HG03103 (cell line): Measurements from ENCODE around the gene ZNF816.
"Not testable (repeated sequence)": the region's sequence is repeated elsewhere in the genome, so short reads cannot be mapped to it uniquely, and the experiment has no call there.

Experiments
- ATAC-seq: cut with Tn5 transposase; IDR thresholded peaks from one replicate; pipeline ENCODE4 v1.9.1; 2021; ENCODE audit warnings: low read depth; ENCODE audit not compliant: unreplicated experiment

ZNF816 gene

DNA sequence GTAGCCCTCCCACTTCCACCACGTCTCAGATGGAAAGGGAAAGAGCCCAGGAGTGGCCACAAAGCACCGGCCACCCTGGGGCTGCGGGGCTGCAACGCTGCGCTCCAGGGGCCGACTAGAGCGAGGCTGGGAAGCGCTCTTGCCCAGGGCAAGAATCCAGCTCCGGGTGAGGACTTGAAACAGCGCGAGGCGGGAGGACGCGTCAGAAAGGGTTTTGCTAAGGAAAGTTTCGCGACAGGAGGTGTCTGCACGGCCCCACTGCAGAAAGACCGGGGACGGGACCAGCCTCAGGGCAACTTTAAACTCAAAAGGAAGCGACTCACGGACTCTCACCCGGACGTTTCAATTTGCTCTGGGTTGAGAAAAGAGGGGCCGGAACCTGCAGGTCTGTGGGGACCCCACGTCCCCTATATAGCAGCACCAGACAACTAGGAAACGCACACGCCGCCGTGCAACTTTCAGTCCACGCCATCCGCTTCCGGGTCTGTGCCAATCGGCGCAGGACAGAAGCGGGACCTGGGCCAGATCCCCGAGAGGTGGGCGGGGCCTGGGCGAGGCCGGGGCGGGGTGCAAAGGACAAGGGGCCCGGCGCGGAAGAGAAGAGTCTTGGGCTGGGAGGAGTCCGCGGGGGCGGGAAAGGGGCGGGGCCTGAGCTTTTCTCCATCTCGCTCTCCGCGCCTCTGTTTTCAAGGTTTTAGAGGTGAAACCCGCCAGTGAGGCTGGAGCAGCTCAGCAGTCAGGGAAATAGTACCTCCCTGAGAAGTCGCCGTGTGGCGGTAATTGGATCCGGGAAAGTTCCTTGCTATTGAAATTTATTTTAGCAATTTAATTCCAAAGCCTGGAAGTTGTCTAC is at the start of gene ZNF816:
ZNF816 (minus strand) TSS at position 488 of the 853 bp plus-strand sequence. CDS start 6,792 bp downstream, outside the sequence.
- ATAC-seq: peak; percentile 93

DNA sequence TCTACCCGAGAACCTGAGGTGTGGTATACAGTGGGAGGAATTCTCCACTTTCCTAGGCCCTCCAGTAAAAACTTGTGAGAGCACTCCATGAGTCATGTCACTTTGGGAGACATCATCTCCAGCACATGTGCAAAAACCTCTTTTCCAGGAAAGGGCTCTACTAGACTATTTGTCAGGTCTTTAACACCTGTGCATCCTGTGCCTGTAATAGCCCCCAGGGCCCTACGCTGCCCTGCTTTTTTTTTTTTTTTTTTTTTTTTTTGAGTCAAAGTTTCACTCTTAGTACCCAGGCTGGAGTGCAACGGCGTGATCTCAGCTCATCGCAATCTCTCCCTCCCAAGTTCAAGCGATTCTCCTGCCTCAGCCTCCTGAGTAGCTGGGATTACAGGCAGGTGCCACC is 49.3 kb upstream of the ZNF816 start:
- ATAC-seq: no peak

- no peak for ATAC-seq
Observed at GRCh38 chr19:53010494-53010893, 47.8 kb upstream of the ZNF816 start.

- no peak for ATAC-seq
Observed at GRCh38 chr19:53008061-53008778, 45.5 kb upstream of the ZNF816 start.

DNA sequence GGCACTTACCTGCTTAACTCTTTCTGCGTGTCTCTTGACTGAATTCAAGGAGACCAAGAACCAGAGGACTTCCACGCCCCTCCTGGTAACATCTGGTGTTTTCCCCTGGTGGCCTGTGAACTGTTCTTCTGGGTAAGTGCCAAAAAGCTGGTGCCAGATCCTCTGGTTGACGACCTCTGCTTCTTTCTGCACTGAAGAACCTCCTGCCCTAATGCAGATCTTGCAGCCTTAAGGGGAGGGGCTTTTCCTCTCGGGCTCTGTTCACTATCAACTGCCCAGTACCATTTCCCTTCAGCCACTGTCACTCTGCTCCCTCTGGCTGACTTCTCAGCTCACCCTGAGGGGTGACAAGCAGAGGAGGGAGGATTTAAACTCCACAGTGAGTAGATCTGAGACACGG is 44.9 kb upstream of the ZNF816 start:
- no peak for ATAC-seq

DNA sequence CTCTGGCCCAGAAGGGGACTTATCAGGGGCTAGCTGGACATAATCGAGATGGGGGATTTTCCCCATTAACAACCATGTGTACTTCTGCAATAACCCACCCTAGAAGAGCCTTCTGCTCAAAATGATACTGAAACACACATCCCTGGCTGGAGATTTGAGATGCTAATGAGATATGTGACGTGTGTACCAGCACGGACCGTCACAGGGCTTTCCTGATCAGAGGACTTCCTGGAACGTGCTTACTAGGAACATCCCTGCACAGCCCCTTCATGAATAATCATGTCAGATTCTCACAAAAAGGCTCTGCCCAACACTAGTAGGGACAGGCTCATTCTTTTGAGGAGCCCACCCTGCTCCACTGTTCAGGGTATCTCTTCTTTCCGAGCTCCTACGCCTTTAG is 44.5 kb upstream of the ZNF816 start:
- ATAC-seq: no peak

DNA sequence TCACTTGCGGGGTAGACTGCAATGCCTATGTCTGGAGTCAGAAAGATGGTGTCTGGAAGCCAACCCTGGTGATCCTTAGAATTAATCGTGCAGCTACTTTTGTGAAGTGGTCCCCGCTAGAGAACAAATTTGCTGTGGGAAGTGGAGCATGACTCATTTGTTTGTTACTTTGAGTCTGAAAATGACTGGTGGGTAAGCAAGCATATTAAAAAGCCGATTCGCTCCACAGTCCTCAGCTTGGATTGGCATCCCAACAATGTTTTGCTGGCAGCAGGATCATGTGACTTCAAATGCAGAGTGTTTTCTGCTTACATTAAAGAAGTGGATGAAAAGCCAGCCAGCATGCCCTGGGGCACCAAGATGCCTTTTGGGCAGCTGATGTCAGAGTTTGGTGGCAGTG is 41.6 kb upstream of the ZNF816 start:
- ATAC-seq: no peak

GRCh38 chr19:53002479-53002878 is 39.8 kb upstream of the ZNF816 start:
- ATAC-seq: no peak

DNA sequence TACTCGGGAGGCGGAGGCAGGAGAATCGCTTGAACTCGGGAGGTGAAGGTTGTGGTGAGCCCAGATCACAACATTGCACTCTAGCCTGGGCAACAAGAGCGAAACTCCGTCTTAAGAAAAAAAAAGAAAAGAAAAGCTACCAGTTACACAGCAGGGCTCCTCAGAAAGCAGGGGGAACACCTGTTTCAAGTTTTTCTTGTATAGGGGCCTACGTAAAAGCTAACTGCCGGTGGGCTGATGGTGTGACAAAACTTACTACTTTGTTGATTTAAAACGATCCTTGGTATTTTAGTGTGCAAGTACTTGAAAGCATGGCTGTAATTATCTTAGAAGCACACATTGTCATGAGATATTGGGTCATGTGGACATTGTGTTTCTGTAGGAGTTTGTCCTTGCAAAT is 35.3 kb upstream of the ZNF816 start:
- ATAC-seq: no peak

DNA sequence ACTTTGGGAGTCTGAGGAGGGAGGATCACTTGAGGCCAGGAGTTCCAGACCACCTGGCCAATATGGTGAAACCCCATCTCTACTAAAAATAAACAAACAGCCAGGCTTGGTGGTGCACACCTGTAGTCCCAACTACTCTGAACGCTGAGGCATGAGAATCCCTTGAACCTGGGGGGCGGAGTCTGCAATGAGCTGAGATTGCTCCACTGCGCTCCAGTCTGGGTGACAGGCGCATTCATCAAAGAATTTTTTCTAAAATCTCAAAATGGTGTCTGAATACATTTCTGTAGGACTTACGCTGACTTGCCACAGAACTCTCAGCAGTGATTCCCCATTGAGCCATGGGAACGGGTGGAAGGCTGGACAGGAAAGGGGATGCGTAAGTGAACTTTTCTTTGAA is 33.0 kb upstream of the ZNF816 start:
- ATAC-seq: no peak

GRCh38 chr19:52993342-52994178 is 30.9 kb upstream of the ZNF816 start:
- no peak for ATAC-seq

GRCh38 chr19:52992109-52993004 is 29.7 kb upstream of the ZNF816 start:
- no peak for ATAC-seq

DNA sequence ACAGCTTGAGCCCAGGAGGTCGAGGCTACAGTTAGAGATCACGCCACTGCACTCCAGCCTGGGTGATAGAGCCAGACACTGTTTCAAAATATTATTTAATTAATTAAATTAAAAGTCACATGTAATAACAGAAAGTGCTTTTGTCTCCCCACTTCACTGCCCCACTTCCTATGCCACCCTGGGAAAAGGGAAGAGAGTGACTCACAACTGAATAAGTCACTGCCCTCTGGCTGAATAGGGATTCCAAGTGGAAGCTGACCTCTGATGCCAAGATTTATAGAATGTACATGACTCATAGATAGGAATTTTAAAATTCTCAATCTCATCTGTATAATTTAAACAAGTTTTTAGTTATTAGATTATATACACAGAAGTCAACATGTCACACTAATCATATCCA is 28.8 kb upstream of the ZNF816 start:
- ATAC-seq: no peak

GRCh38 chr19:52990759-52991418 is 28.2 kb upstream of the ZNF816 start:
- ATAC-seq: no peak

DNA sequence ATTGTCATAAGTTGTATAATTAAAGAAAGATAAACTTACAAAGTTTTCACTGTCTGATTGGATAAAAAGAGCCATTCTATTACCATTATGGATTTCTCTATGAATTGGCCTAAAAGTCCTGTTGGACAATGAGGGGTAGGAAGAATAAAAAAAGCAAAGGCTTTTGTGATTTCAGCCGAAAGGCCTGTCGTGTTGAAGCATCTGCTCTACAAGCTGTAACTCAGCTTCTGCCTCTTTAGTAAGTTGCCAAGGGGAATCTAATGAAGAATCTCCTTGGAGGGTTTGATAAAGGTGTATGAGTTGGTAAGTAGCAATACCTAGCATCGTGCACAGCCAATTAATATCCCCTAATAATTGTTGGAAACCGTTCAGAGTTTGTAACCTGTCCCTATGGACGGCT is 25.8 kb upstream of the ZNF816 start:
- no peak for ATAC-seq

GRCh38 chr19:52987221-52987620 is 24.5 kb upstream of the ZNF816 start:
- ATAC-seq: no peak

- not testable (repeated sequence) for ATAC-seq
Observed at GRCh38 chr19:52983167-52983566, 20.5 kb upstream of the ZNF816 start.

- ATAC-seq: no peak
Observed at GRCh38 chr19:52981329-52981728, 18.6 kb upstream of the ZNF816 start.

GRCh38 chr19:52967772-52968171 is 5.1 kb upstream of the ZNF816 start:
- no peak for ATAC-seq

DNA sequence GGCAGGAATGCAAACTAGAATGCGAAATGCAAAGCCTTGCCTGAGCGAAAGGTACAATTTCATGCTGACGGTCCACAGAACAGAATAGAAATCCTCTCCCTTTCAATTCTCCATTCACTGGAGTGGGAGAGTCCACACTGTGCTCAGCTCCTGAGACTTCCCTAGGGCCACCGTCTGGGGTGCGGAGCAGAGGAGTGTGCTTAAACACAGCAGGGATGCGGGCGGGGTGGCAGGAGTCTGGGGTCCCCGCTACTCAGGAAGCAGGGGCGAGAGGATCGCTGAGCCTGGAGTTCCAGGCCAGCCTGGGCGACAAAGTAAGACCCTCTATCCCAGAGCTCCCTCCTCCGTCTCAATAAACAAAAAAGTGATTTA is 552 bp upstream of the ZNF816 start:
- no peak for ATAC-seq
